NCI-H82 treated with DMSO at 0.1 percent for 48 hours (cell line): ENCODE measurements around the gene SLC40A1.

Experiments used
- DNase-seq: peaks from one replicate; lab custom pipeline; 2025; ENCODE audit not compliant: unreplicated experiment; lab: John Stamatoyannopoulos, UW

SLC40A1 gene

GRCh38 chr2:189542145-189542882 lies 38.3 kb downstream of the SLC40A1 start:
- no peak for DNase-seq

- DNase-seq, result no peak
Measured at GRCh38 chr2:189541591-189541990, 39.0 kb downstream of the SLC40A1 start.

GRCh38 chr2:189540551-189540950 lies 40.0 kb downstream of the SLC40A1 start:
- DNase-seq, result no peak

- no peak for DNase-seq
Measured at GRCh38 chr2:189538402-189538801, 42.2 kb downstream of the SLC40A1 start.

GRCh38 chr2:189536830-189537229 lies 43.8 kb downstream of the SLC40A1 start:
- DNase-seq, result no peak

- DNase-seq, result no peak
Measured at GRCh38 chr2:189534854-189535832, 45.4 kb downstream of the SLC40A1 start.

GRCh38 chr2:189533288-189534035 lies 47.1 kb downstream of the SLC40A1 start:
- DNase-seq, result no peak

GRCh38 chr2:189530965-189531637 lies 49.5 kb downstream of the SLC40A1 start:
- no peak for DNase-seq

- no peak for DNase-seq
Measured at GRCh38 chr2:189528617-189529016, 52.0 kb downstream of the SLC40A1 start.

GRCh38 chr2:189527812-189528592 lies 52.6 kb downstream of the SLC40A1 start:
- DNase-seq, result no peak

- no peak for DNase-seq
Measured at GRCh38 chr2:189527041-189527750, 53.4 kb downstream of the SLC40A1 start.

GRCh38 chr2:189526241-189526640 lies 54.3 kb downstream of the SLC40A1 start:
- DNase-seq, result no peak

- DNase-seq, result no peak
Measured at GRCh38 chr2:189524746-189525145, 55.8 kb downstream of the SLC40A1 start.

GRCh38 chr2:189522435-189523151 lies 58.0 kb downstream of the SLC40A1 start:
- DNase-seq, result no peak

- DNase-seq, result no peak
Measured at GRCh38 chr2:189521699-189522434, 58.7 kb downstream of the SLC40A1 start.

GRCh38 chr2:189519631-189520387 lies 60.8 kb downstream of the SLC40A1 start:
- no peak for DNase-seq

GRCh38 chr2:189517847-189518535 lies 62.6 kb downstream of the SLC40A1 start:
- no peak for DNase-seq
